PC-3 (cell line): Measurements from ENCODE around the gene PKDCC. TPM values are rescaled to one million over a fixed set of nuclear protein-coding genes. Genes with fewer than 3 reads are reported as not detected.

Source experiments
- ATAC-seq: fragments of 200-7000 bp; cut with Tn5 transposase; 2 replicates; pipeline ENCODE4 v1.9.1; 2020; ENCODE audit warnings: mild to moderate bottlenecking, moderate library complexity
- BruUV-seq: library from RNA; stranded (reverse); fragments of 400-500 nt; replicated peaks from 2 replicates; lab custom pipeline; 2021; lab: Mats Ljungman, UMichigan
- CTCF ChIA-PET: fragments of 300-600 bp; sonication (Branson Sonifier 250); formaldehyde crosslinking; loops from one replicate; lab custom pipeline; 2022; ENCODE audit warnings: antibody characterized with exemption; lab: Charles Lee
- POLR2A ChIA-PET: fragments of 300-600 bp; sonication (Branson Sonifier 250); formaldehyde crosslinking; loops from one replicate; lab custom pipeline; 2022; ENCODE audit warnings: antibody characterized with exemption; ENCODE audit not compliant: unreplicated experiment; lab: Charles Lee
- DNase-seq: peaks from one replicate; pipeline ENCODE4 v3.0.0-alpha.2; 2015
- H2AFZ ChIP-seq: fragments of 300-600 bp; sonication (generic); 2 replicates; pipeline ENCODE4 v1.6.0; 2016; ENCODE audit warnings: antibody characterized with exemption, low read length
- H3F3A ChIP-seq: fragments of 300-600 bp; sonication (generic); one replicate; pipeline ENCODE4 v1.6.0; 2017; ENCODE audit warnings: antibody characterized with exemption, low read length, control low read depth, mild to moderate bottlenecking; ENCODE audit not compliant: unreplicated experiment
- H3K27ac ChIP-seq: fragments of 300-600 bp; sonication (generic); 2 replicates; pipeline ENCODE4 v1.5.1; 2016; ENCODE audit warnings: mild to moderate bottlenecking, low read length
- H3K27me3 ChIP-seq: fragments of 300-600 bp; sonication (generic); 2 replicates; pipeline ENCODE4 v1.6.1; 2016; ENCODE audit warnings: low read length, mixed read lengths
- H3K36me3 ChIP-seq: fragments of 300-600 bp; sonication (generic); 2 replicates; pipeline ENCODE4 v1.6.1; 2016; ENCODE audit warnings: low read depth, mixed run types, low read length, mixed read lengths
- H3K4me1 ChIP-seq: fragments of 300-600 bp; sonication (generic); 2 replicates; pipeline ENCODE4 v1.5.1; 2016; ENCODE audit warnings: low read length; ENCODE audit not compliant: insufficient read depth
- H3K4me2 ChIP-seq: fragments of 300-600 bp; sonication (generic); 2 replicates; pipeline ENCODE4 v1.6.0; 2016; ENCODE audit warnings: low read length
- H3K4me3 ChIP-seq: fragments of 300-600 bp; sonication (generic); 2 replicates; pipeline ENCODE4 v1.5.1; 2016; ENCODE audit warnings: mild to moderate bottlenecking, low read length, mixed read lengths
- H3K79me2 ChIP-seq: fragments of 300-600 bp; sonication (generic); 2 replicates; pipeline ENCODE4 v1.6.1; 2017; ENCODE audit warnings: low read length, mixed read lengths
- H3K9ac ChIP-seq: fragments of 300-600 bp; sonication (generic); 2 replicates; pipeline ENCODE4 v1.6.0; 2016; ENCODE audit warnings: mild to moderate bottlenecking, low read length
- H3K9me2 ChIP-seq: fragments of 300-600 bp; sonication (generic); replicated peaks from 2 replicates; pipeline ENCODE4 v1.6.1; 2016; ENCODE audit warnings: mixed run types, low read length, mixed read lengths
- H3K9me3 ChIP-seq: fragments of 300-600 bp; sonication (generic); 2 replicates; pipeline ENCODE4 v1.6.1; 2016; ENCODE audit warnings: low read length, mixed read lengths
- H4K20me1 ChIP-seq: fragments of 300-600 bp; sonication (generic); 2 replicates; pipeline ENCODE4 v1.6.1; 2016; ENCODE audit warnings: low read length, mixed read lengths
- EZH2 ChIP-seq: fragments of 300-600 bp; sonication (generic); IDR thresholded peaks from one replicate; pipeline ENCODE4 v1.6.1; 2017; ENCODE audit warnings: antibody characterized with exemption, mild to moderate bottlenecking, low read length; ENCODE audit not compliant: unreplicated experiment
- EZH2phosphoT487 ChIP-seq: fragments of 300-600 bp; sonication (generic); IDR thresholded peaks from 2 replicates; pipeline ENCODE4 v1.6.1; 2018; ENCODE audit warnings: mild to moderate bottlenecking, antibody characterized with exemption, low read length, borderline replicate concordance
- intact Hi-C: fragments of 100-400 bp; cut with micrococcal nuclease; formaldehyde crosslinking; loops from 2 replicates; pipeline ENCODE4 v1.9.0; 2023
- total RNA-seq: library from RNA; depleted of rRNA; stranded (reverse); fragments of >200 nt; gene quantifications from 2 replicates; pipeline ENCODE4 v1.2.3, GENCODE V29; 2014
- TF ChIP-seq, protein P1 (sequence below): fragments of 300-600 bp; sonication (generic); conservative IDR thresholded peaks from 2 replicates; pipeline ENCODE4 v1.5.1; 2017; ENCODE audit warnings: antibody characterized with exemption, low read depth, mild to moderate bottlenecking, low read length

Gene PKDCC
- total RNA-seq, 1 experiment from 2014 or later, result 2.1 TPM

DNA sequence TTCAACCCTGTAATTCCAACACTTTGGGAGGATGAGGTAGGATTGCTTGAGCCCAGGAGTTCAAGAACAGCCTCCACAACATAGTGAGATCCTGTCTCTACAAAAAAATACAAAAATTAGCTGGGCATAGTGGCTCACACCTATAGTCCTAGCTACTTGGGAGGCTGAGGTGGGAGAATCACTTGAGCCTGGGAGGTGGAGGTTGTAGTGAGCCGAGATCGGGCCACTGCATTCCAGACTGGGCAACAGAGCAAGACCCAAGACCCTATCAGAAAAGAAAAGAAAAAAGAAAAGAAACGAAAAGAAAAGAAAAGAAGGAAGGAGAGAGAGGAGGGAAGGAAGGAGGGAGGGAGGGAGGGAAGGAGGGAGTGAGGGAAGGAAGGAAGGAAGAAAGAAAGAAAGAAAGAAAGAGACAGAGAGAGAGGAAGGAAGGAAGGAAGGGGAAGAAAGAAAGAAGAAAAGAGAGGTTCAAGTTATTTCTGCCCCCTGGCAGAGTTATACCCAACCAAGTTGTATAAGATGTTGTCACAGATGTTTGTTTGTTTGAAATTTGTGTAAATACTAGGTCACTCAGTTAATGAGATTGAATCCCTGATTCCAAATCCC is 3.9 kb upstream of the PKDCC start:
- BruUV-seq, result no TSS peak
- no peak overlapping the region for H3K4me2 ChIP-seq
- DNase-seq, result no peak
- H3K9ac ChIP-seq, result no peak overlapping the region
- no peak for TF ChIP-seq EZH2
- TF ChIP-seq, protein P1, sequence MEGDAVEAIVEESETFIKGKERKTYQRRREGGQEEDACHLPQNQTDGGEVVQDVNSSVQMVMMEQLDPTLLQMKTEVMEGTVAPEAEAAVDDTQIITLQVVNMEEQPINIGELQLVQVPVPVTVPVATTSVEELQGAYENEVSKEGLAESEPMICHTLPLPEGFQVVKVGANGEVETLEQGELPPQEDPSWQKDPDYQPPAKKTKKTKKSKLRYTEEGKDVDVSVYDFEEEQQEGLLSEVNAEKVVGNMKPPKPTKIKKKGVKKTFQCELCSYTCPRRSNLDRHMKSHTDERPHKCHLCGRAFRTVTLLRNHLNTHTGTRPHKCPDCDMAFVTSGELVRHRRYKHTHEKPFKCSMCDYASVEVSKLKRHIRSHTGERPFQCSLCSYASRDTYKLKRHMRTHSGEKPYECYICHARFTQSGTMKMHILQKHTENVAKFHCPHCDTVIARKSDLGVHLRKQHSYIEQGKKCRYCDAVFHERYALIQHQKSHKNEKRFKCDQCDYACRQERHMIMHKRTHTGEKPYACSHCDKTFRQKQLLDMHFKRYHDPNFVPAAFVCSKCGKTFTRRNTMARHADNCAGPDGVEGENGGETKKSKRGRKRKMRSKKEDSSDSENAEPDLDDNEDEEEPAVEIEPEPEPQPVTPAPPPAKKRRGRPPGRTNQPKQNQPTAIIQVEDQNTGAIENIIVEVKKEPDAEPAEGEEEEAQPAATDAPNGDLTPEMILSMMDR, result no peak
- no peak for TF ChIP-seq EZH2phosphoT487
- no peaks in the 10 kb centered on the region for H3K9me3 ChIP-seq
- peaks cover 6% of the 10 kb centered on the region; the same call in 1 of the 2 replicates for H3K4me1 ChIP-seq
- no peak overlapping the region for H3K4me3 ChIP-seq
- no peak overlapping the region for H3K27ac ChIP-seq
- ChIA-PET CTCF (no interaction called here), POLR2A (no interaction called here)
- no peak overlapping the region for H2AFZ ChIP-seq
- H3F3A ChIP-seq, result no peaks in the 10 kb centered on the region
- no peaks in the 10 kb centered on the region for H3K36me3 ChIP-seq
- intact Hi-C loops, result no loop called here
- no peaks in the 10 kb centered on the region for H3K9me2 ChIP-seq
- H4K20me1 ChIP-seq, result no peaks in the 10 kb centered on the region
- no peak for ATAC-seq
- peaks cover 18% of the 10 kb centered on the region for H3K27me3 ChIP-seq
- no peaks in the 10 kb centered on the region for H3K79me2 ChIP-seq

DNA sequence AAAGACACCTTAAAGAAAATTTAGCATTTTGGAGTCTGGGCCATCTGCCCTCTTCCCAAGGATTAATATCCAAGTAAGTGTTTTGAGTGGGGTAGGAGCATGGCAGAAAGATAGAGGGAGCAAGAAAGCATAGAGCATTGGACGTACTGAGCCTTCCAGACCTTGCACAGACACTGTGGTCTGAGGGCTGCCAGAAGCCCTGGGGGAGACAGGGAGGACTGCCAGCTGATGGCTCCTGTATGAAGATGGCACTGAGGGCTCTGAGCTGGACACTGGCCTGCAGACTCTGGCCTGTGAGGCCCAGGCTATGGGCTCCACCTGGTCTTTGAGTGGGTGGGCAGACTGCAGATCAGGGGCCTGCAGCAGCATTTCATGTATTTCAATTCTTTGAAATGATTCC is 2.9 kb upstream of the PKDCC start:
- ChIA-PET POLR2A (no interaction called here), CTCF (no interaction called here)
- Histone ChIP-seq H3K9me3 (no peaks in the 10 kb centered on the region), H3K4me2 (no peak overlapping the region), H3K79me2 (no peaks in the 10 kb centered on the region), H3K27me3 (peaks cover 28% of the 10 kb centered on the region), H4K20me1 (no peaks in the 10 kb centered on the region), H3K36me3 (no peaks in the 10 kb centered on the region), H3K27ac (no peak overlapping the region), H3K4me3 (no peak overlapping the region), H2AFZ (no peak overlapping the region), H3K9me2 (no peaks in the 10 kb centered on the region), H3K4me1 (peaks cover 6% of the 10 kb centered on the region; the same call in 1 of the 2 replicates), H3F3A (no peaks in the 10 kb centered on the region), H3K9ac (no peak overlapping the region)
- BruUV-seq, result no TSS peak
- DNase-seq (no peak), ATAC-seq (no peak)
- TF ChIP-seq EZH2 (no peak), EZH2phosphoT487 (no peak)
- TF ChIP-seq, protein P1, result no peak
- intact Hi-C loops, result no loop called here

DNA sequence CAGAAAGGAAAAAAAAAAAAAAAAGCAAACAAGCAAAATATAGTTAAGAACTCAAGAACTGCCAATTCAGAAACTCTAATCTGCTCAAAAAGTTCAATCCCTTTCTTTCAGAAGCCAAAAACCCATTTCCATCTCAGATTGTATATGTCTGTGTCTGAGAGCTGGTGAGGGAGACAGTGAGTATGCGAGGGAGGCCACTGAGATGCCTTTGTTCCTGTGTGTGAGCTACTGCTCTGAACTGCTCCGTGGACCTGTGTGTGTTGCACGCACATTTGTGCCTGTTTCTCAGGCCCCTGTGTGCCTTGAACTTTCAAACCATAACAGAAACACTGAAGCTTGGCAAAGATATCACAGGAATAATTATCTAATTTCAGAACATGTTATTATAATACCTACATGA is 2.5 kb upstream of the PKDCC start:
- H3K27ac ChIP-seq, result no peak overlapping the region
- TF ChIP-seq, protein P1, result no peak
- TF ChIP-seq EZH2phosphoT487 (no peak), EZH2 (no peak)
- BruUV-seq, result no TSS peak
- H3K79me2 ChIP-seq, result no peaks in the 10 kb centered on the region
- no peak for ATAC-seq
- intact Hi-C loops, result no loop called here
- H3F3A ChIP-seq, result no peaks in the 10 kb centered on the region
- H3K27me3 ChIP-seq, result peaks cover 29% of the 10 kb centered on the region
- no peak overlapping the region for H3K4me3 ChIP-seq
- no peaks in the 10 kb centered on the region for H3K9me3 ChIP-seq
- H3K36me3 ChIP-seq, result no peaks in the 10 kb centered on the region
- H4K20me1 ChIP-seq, result no peaks in the 10 kb centered on the region
- ChIA-PET POLR2A (no interaction called here), CTCF (interaction anchor here (0.6 kb wide), 1 partner anchor 765 kb away, joined by 3 read pairs; no protein-coding TSS in a partner anchor)
- H3K4me2 ChIP-seq, result no peak overlapping the region
- H3K9ac ChIP-seq, result no peak overlapping the region
- no peak for DNase-seq
- peaks cover 6% of the 10 kb centered on the region; the same call in 1 of the 2 replicates for H3K4me1 ChIP-seq
- no peaks in the 10 kb centered on the region for H3K9me2 ChIP-seq
- H2AFZ ChIP-seq, result no peak overlapping the region
